GM19328 (cell line): ENCODE results near the gene IRGM.

Experiments used
- ATAC-seq: cut with Tn5 transposase; IDR thresholded peaks from one replicate; pipeline ENCODE4 v1.9.1; 2021; ENCODE audit warnings: mild to moderate bottlenecking, moderate library complexity; ENCODE audit not compliant: unreplicated experiment

IRGM gene

GRCh38 chr5:150895431-150896428 is 49.4 kb downstream of the IRGM start:
- ATAC-seq = no peak
